DND-41 (cell line): ENCODE measurements around the gene SPRY4.

Source experiments
- EZH2 ChIP-seq: IDR thresholded peaks from 3 replicates; pipeline ENCODE4 v1.6.1; 2012; ENCODE audit warnings: borderline replicate concordance, low read depth, mild to moderate bottlenecking, moderate library complexity, low read length, inconsistent platforms; ENCODE audit not compliant: severe bottlenecking
- TF ChIP-seq, protein P1 (sequence below): IDR thresholded peaks from 2 replicates; pipeline ENCODE4 v1.5.1; 2012; ENCODE audit warnings: borderline replicate concordance, low read length, moderate library complexity, mild to moderate bottlenecking; ENCODE audit not compliant: poor library complexity, severe bottlenecking; ENCODE audit errors: extremely low read depth

DNA sequence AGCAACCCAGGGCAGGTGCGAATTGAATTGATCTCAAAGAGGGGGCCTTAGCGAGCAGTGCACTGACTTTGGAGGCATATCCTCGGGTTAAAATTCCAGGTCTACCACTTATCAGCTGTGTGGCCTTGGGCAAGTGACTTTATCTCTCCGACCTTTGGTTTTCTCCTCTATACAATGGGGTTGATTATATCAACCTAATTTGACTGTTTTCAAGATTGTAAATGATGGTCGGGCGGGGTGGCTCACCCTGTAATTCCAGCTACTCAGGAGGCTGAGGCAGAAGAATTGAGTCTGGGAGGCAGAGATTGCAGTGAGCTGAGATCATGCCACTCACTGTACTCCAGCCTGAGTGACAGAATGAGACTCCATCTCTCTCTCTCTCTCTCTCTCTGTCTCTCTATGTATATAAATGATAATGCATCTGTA lies 18.7 kb downstream of the SPRY4 start:
- TF ChIP-seq, protein P1, sequence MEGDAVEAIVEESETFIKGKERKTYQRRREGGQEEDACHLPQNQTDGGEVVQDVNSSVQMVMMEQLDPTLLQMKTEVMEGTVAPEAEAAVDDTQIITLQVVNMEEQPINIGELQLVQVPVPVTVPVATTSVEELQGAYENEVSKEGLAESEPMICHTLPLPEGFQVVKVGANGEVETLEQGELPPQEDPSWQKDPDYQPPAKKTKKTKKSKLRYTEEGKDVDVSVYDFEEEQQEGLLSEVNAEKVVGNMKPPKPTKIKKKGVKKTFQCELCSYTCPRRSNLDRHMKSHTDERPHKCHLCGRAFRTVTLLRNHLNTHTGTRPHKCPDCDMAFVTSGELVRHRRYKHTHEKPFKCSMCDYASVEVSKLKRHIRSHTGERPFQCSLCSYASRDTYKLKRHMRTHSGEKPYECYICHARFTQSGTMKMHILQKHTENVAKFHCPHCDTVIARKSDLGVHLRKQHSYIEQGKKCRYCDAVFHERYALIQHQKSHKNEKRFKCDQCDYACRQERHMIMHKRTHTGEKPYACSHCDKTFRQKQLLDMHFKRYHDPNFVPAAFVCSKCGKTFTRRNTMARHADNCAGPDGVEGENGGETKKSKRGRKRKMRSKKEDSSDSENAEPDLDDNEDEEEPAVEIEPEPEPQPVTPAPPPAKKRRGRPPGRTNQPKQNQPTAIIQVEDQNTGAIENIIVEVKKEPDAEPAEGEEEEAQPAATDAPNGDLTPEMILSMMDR: no peak
- no peak for TF ChIP-seq EZH2
